Mesenteric fat pad (tissue), 1 donor: ENCODE results near the gene HOXC13. TPM values are rescaled to one million over a fixed set of nuclear protein-coding genes. Genes with fewer than 3 reads are reported as not detected.

Experiments
- DNase-seq: peaks from one replicate; pipeline ENCODE4 v3.0.0-alpha.2; 2020; ENCODE audit warnings: low spot score
- long read RNA-seq: library from polyadenylated mRNA; unstranded; transcript quantifications from one replicate; pipeline ENCODE4 v2.0.0, GENCODE V29; 2020
- total RNA-seq: library from RNA; stranded (reverse); fragmentation: NEBNext Ultra II Directional; extraction: Animal tissue kit (Norgen Biotek cat#: 25700); gene quantifications from one replicate; pipeline ENCODE4 v1.2.1, GENCODE V29; 2021
- donor health status: DM: yes; HTN: yes; CAD: no.

HOXC13 gene, protein sequence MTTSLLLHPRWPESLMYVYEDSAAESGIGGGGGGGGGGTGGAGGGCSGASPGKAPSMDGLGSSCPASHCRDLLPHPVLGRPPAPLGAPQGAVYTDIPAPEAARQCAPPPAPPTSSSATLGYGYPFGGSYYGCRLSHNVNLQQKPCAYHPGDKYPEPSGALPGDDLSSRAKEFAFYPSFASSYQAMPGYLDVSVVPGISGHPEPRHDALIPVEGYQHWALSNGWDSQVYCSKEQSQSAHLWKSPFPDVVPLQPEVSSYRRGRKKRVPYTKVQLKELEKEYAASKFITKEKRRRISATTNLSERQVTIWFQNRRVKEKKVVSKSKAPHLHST
- not detected for total RNA-seq
- long read RNA-seq: 0 reads

DNA sequence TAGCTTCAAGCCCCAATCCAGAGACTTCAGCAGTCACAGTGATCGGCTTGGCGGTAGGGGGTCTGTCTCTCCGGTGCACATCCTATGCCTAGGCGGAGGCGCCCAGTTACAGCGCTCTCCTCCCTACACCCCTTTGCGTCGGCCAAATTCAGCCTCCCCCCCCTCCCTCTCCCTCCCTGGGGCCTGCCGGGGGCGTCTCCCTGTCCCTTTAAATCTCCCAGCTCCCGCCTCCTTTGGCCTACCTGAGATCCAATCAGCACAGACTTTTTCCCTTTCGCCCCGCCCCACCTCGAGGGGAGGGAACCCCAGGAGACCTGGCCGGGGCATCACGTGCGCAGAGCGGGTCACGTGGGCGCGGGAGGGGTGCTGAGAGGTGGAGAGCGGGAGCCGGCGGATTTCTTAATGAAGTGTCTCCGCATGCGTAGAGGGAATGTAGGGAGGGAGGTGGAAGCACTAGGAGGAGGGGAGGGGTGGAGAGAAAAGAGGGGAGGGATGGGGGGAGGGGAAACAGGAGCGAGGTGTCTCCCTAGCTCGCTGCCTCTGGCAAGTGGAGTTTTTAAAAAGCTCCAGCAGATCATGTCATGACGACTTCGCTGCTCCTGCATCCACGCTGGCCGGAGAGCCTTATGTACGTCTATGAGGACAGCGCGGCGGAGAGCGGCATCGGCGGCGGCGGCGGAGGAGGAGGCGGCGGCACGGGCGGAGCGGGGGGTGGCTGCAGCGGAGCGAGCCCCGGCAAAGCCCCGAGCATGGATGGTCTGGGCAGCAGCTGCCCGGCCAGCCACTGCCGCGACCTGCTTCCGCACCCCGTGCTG, at the start of gene HOXC13:
Gene HOXC13 (plus strand): TSS at position 506 of the 815 bp plus-strand sequence. CDS start 76 bp downstream, at position 582.
- DNase-seq: no peak

DNA sequence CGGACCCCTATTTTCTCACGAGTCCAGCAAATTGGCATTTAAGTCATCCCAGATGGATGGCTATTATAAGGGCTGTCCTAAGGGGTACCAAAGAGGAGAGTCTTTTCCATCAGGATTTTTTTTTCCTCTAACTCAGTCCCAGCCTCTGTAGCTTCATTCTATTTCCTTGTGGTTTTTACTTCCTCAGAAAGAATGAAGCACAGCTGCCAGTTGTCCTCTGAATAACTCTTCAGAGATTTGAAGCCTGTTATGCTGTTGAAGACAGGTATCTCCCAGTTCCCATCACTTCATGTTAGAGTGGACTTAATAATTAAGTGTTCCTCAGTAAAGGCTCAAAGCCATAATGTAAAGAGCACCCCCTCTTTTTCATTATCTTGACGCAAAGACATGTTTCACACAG, 48.5 kb upstream of the HOXC13 start:
- no peak for DNase-seq

DNA sequence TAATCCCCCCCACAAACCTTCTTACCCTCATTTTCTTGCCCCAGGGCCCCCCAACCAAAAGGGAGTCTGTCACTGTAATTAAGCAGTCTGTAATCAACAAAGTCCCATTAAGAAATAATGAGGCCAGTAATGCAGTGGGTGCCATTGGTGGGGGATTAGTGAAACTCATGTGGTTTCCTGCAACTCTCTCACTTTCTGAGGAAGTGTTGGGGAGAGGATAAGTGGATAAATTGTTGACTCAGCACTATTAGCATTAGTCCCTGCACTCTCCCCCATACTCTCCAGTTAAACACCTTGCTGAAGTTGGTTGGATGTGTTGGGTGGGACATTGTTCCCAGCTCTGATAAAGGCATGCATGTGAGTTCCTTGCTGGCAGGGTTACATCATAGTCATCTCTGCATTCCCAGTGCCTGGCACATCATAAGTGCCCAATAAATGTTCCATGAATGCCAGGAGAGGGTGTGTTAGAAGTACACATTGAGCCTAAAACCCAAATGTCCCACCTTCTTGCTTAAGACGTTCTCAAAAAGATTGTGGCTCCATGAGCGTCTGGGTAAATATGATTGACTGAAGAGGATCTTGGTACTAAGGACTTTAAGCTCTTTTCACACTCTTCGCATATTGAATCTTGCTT, 45.8 kb upstream of the HOXC13 start:
- DNase-seq: no peak

DNA sequence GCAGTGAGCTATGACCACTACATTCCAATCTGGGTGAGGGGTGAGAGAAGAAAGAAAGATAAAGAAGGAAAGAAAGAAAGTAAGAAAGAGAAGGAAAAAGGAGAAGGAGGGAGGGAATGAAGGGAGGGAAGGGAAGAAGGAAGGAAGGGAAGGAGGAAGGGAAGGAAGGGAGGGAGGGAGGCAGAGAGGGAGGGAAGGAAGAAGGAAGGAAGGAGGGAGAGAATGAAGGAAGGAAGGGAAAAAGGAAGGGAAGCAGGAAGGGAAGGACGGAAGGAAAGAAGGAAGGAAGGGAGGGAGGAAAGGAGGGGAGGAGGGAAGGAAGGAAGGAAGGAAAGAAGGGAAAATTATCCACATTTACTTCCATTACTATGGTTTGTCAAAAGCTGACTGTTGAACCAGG, 39.4 kb upstream of the HOXC13 start:
- no peak for DNase-seq

DNA sequence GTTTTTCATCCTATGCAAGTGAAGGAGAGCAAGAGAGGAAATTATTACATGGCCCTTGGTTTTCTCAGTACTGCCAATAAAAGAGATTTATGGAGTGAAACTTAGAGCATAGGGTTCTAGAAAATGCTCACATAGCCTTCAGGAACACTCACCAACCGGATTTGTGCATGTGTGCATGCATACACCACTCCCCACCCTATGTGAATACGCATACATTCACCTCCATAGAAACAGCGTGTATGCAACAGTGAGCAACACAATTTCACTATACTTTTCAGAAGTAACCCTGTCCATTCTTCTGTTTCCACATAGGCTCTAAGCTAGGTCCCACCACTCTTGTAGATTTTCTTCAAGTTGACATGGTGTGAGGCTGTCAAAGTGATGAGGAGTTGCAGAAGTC, 31.5 kb upstream of the HOXC13 start:
- no peak for DNase-seq

DNA sequence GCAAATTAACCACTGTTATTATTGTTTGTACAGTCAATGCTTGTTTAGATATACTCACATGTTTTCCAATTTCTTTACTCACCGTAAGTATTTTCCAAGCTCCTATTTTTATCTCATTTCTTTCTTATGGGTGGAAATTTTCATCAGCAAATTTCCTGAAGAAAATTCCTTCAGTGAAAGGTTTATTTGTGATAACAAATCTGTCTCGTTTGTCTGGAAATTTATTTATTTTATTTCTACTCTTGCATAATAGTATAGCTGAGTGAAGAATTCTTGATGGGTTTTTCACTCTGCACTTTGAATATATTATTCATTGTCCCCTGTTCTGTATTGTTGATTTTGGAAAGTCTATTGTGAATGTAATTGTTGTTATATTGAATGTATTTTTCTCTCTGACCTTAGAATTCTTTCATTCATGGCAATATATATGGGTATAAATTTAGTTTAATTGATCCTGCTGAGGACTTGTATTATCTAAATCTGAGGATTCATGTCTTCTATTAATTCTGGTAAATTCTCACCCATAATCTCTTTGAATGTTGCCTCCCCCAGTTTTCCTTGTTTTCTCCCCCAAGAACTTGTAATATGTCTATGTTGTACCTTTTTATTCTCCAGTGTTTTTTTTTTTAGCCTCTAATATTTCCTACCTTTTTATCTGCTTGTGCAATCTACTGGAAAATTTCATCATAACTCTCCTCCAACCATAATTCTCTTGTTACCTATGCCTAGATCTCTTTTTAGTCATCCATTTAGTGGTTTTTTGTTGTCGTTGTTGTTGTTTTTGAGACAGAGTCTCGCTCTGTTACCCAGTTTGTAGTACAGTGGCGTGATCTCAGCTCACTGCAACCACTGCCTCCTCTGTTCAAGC, 21.6 kb upstream of the HOXC13 start:
- no peak for DNase-seq

DNA sequence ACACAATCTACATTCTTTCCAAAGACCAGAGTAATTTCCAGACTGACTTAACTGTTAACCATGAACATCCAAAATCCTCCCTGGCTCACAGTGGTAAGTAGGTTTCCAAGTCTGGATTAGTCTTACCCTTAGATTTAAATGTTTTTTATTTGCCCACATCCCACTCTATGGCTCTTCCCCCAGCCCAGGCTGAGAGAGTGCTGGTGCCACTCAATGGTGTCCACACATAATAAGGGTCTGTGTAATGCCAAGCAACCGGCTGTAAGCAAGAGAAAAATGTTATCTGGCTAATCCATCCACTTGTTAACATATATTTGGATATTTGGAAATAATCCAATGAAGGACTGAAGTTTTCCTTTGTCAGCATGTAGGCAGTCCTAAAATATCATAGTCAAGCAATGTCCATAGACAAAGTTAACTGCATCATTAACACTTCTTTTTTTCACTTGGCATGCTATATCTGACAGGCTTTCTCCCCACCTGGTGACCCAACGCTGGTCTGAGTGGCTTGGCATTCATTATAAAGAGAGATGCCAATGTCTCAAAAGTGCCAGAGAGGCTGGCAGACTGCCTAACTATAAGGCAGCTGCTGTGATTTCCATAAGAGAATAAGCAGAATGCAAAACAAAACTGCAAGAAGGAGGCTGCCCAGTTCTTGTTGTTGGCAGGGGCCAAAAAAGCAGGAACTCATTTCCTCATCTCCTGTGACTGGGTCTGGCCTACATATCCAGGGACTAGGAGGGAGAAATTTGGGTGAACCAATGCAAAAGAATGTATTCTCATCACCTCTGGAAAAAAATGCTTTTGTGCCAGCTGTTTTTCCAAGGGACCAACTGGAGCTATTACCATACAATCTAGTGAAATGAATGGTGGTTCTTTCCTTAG, 13.9 kb upstream of the HOXC13 start:
- no peak for DNase-seq

DNA sequence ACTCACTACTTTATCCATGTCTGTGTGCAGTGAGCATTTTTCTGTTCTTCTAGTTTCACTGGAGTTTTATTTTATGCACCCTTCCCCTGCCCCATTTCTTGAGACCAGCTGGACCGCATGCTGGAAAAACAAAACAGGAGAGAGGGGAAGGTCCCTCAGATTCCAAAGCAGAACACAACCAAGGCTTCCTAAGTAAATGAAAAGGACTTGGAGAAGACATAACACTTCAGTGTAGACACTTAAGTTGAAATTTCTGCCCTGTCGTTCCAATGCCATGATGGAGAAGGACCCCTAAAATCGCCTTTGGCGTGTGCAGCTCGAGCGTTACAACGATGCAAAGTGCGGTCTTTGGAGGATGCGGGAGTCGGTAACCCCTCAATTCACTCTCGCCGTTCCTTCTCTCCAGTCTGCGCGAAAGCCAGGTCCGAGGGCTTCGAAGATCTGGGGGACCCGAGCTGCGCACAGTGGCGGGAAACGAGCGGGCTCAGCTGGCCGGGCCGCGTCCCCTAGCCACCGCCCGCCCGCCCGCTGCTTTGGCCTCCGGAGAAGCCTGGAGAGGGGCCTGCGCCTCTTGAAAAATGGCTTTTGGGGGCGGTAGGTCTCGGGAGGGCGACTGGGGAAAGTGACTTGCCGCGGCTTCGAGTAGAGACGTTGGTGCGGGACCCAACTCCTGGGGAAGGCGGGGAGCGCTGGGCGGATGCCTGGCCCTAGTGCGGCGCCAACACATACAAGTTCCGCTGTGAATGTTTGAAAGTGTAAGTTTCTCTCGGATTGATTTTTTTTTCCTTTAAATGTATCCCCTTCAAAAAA, 11.2 kb upstream of the HOXC13 start:
- DNase-seq: no peak

DNA sequence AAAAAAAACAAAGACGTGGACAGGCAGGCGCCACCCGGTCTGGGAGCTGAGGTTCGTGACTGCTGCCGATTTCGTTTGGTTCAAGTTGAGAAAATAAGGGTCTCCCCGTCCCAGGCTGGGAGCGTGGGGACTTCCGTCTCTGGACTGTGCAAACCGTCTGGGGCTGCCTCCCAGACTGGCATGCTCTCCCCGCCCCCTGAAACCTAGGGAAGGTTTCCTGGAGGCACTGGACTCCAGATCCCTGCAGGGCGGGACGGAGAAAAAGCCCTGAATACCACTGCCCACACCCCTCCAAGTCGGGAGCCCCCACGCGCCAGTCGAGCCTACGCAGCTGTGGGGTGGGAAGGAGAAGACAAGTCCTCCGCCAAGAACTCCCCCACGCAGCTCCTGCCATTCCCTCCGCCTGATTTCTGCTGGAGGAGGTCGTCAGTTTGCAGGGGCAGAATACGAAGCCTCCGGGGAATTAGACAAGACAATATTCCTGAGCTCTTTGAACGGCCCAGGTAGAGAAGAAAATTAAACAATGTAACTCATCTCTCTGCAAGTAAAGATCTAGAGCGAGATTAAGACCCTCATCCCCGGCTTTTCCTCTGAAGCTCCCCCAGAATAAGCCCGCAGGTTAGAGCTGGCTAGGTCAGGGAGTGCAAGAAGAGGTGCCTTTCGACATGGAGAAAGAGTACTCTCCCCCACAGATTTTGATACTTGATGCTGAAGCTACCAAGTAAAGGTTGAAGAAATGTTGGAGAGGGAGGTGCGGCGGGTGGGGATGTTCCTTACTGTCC, 10.4 kb upstream of the HOXC13 start:
- no peak for DNase-seq

DNA sequence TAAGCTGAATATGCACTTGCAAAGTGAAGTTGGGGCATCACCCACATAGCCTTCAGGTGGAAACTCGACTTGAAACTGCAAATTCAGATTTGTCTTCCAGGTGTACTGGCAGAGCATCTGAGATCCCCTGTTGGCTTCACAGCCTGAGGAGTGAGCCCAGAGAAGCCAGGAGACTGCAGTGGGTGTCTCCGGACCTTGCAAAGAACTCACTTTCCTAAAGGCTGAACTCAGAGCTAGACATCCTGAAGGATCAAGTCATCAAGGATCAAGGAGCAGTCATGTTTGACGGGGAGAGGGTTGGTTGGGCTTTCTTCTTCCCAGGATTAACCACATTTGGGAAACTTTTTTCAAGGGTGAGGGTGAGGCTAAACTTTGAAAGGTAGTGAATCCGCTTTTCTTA, 9.1 kb upstream of the HOXC13 start:
- no peak for DNase-seq

DNA sequence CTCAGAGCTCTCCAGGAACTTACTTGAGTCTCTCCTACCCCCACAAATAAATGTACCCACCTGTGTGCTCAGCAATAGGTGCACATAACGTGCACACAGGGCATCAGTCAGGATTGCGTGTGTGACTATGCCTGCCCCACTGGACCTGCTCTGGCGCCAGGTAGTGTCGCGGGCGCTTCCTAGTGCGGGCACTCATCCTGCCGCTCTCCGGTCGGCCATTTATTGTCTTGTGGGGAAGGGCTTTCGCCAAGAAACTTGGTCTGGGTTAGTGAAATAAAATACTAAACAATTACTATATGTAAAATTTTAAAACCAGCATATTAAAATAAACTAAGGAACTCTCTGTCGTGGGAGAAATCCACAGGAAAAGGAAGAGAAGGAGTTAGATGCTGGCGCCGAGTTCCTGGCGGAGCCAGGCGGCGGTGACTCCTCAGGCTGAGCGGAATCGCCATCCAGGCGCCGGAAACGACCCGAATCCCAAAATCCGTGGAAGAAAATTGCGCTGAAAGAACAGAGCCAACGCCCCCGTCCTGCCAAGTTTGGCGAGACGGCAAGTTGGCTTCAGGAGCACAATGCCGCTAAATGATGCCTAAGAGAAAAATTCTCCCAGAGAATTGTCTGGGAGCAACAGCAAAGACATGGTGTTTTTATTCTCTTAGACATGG, 7.9 kb upstream of the HOXC13 start:
- no peak for DNase-seq

DNA sequence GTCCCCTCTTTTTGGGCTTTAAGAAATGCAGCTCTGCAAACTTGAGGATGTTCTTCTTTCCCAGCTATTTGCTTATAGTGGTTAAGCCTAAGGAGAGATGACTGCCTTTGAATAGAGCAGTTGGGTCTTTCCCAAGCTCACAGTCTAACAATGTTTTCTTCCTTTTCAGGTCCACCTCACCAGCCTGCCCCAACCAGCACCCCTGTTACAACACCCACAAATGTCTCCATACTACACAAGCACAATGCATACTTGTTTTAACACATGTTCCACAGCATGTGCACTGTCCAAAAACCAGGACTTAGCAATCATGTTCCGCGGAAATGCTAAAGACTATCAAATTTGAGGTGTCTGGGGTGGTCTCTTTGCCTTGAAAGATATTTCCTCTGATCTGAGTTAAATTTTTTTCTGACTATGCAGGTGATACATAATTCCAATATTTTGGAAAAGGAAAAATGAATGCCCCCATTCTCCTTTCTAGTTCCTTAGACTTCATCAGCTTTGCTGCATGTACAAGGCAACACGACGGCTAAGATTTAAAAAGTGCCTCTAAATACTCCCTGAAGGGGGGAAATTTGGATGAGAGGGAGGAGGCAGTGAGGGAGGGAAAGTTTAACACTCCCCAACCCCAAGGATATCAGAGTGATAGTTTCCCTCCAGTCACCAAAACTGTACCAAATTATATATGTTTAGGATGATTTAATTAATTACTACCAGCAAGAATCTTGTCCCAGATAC, 6.6 kb upstream of the HOXC13 start:
- no peak for DNase-seq

DNA sequence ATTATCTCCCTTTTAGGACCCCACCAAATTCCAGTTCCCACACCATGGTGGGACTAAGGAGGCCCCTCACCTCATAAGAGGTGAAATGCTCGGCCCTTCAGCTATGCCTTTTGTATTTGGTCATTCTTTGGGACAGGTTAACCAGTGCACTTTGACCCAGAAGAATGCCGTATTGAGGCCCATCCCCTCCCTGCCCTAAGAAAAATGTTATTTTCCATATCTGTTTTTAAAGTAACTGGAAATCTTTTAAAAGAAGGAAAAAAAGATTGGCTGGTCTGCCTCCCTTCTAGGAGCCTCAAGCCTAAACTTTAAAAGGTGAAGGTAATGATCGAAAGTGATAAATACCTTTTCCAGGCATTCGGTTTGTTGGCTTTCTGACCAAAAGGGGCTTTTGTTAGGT, 5.7 kb upstream of the HOXC13 start:
- DNase-seq: no peak

DNA sequence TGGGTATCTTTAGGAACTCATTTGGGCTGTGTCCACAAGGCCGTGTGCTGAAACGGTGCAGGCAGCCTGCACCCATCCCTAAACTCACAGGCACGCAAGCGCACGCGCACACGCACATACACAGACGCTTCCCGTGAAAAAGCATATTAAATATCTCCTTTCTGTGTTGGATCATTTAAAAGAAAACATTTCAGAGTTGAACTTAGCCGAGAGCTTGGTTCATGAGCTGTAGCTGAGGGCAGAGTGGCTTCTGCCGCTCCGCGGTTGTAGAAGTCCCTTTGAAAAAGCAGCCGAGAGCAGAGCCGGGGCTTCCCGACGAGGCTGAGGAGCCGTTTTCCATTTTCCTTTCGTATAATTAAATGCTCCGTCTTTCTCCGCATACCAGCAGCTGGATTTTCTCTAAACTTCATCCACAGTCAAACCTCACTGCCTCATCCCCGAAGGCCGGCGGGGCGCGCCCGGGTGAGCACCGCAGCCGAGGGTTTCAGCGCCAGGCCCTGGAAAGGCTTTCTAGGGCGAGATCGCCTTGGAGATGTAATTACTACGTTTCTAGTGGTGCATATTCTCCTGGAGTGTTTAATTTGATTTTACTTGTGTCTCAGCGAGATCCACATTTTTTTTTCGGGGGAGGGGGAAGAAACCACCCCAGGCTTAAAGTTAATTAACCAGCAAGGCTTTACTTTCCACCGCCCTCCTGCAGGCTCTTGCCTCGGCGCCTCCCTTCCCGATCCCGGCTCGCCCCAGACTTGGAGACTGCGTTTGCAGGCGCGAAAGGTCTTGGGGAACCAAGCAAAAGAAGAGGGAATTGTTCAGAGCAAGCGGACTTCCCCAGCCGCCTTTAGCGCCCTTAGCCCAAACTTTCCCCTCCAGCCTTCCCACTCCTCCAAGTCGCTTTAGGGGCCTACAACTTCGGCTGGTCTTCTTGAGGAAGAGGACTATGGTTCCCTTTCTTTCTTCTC, 3.0 kb upstream of the HOXC13 start:
- DNase-seq: no peak

DNA sequence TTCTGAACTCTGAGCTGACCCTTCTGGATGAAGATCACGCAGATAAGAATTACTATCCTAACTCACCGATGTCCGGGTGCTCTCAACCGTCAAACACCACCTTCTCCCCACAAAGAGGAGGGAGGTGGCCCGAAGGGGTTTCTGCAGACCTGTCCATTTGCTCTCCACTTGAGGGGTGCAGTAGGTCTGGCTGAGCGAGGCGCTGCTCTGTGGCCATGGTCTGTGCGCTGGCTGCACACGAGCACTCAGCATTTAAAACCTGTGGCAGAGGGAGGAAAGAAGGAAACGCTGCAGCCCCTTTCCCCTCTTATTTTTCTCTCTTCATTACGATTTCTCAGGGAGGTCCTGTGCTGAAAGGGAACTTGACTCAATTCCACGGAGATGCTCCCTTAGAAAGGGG, 1.5 kb upstream of the HOXC13 start:
- no peak for DNase-seq
